Nephron (organoid): ENCODE results near the gene TRIM8.

Source experiments
- H3K27ac Mint-ChIP-seq, 3 experiments: 2 replicates each; pipeline ENCODE4 v1.8.0; 2020; ENCODE audit warnings: mixed read lengths in 3 of 3, mild to moderate bottlenecking in 2 of 3, moderate library complexity in 1 of 3
- H3K27me3 Mint-ChIP-seq: 2 replicates; pipeline ENCODE4 v1.8.0; 2021; ENCODE audit warnings: low read depth, mild to moderate bottlenecking, moderate library complexity, mixed read lengths
- H3K36me3 Mint-ChIP-seq: 2 replicates; pipeline ENCODE4 v1.8.0; 2020; ENCODE audit warnings: low read depth, mixed read lengths
- H3K4me1 Mint-ChIP-seq: 2 replicates; pipeline ENCODE4 v1.8.0; 2020; ENCODE audit warnings: mixed read lengths
- H3K4me3 Mint-ChIP-seq, 3 experiments: 2 replicates each; pipeline ENCODE4 v1.8.0; 2020; ENCODE audit warnings: mild to moderate bottlenecking in 3 of 3, mixed read lengths in 3 of 3, moderate library complexity in 2 of 3
- H3K9me3 Mint-ChIP-seq: 2 replicates; pipeline ENCODE4 v1.8.0; 2020; ENCODE audit warnings: mixed read lengths
- CTCF ChIP-seq, 3 experiments: fragments of 200-600 bp; sonication (generic); IDR thresholded peaks; one replicate each; pipeline ENCODE4 v1.5.0; 2021; ENCODE audit warnings: antibody characterized with exemption in 3 of 3; ENCODE audit not compliant: unreplicated experiment in 3 of 3

The TRIM8 gene

GRCh38 chr10:102617041-102617440 is 27.2 kb upstream of the TRIM8 start:
- no peak for TF ChIP-seq CTCF (IDR thresholded peaks at IDR 0.05; ENCODE audit: unreplicated experiment in 3 of 3)
- Mint-ChIP-seq H3K9me3 (no peaks in the 10 kb centered on the region), H3K4me1 (peaks cover 64% of the 10 kb centered on the region), H3K27me3 (no peaks in the 10 kb centered on the region), H3K4me3 (no peak overlapping the region), H3K36me3 (peaks cover 35% of the 10 kb centered on the region), H3K27ac (peak overlapping the region; percentile 83 to 99 (median 85))

DNA sequence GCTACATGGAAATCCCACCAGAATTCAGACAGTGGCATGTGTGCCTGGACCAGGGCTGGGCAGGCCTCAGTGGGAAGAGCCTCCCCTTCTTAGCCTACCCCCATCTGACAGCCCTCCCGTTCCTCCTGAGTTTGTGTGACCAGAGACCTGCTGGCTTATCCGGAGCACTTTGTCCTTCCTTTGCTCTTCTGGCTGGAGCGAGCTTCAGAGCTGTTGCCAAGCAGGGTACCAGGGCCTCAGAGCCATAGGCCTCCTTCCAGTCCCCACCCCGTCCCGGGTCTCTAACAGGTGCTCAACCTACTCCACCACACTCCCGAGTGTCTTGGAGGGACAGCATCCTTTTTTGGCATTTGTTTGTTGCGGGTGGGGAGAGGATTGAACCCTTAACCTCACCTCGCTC is 26.5 kb upstream of the TRIM8 start:
- peaks cover 34% of the 10 kb centered on the region for H3K36me3 Mint-ChIP-seq
- peak overlapping the region; percentile 96 to 99 (median 98) for H3K27ac Mint-ChIP-seq
- no peak overlapping the region for H3K4me3 Mint-ChIP-seq
- no peak for TF ChIP-seq CTCF (IDR thresholded peaks at IDR 0.05; ENCODE audit: unreplicated experiment in 3 of 3)
- no peaks in the 10 kb centered on the region for H3K9me3 Mint-ChIP-seq
- peaks cover 56% of the 10 kb centered on the region for H3K4me1 Mint-ChIP-seq
- H3K27me3 Mint-ChIP-seq, result no peaks in the 10 kb centered on the region

DNA sequence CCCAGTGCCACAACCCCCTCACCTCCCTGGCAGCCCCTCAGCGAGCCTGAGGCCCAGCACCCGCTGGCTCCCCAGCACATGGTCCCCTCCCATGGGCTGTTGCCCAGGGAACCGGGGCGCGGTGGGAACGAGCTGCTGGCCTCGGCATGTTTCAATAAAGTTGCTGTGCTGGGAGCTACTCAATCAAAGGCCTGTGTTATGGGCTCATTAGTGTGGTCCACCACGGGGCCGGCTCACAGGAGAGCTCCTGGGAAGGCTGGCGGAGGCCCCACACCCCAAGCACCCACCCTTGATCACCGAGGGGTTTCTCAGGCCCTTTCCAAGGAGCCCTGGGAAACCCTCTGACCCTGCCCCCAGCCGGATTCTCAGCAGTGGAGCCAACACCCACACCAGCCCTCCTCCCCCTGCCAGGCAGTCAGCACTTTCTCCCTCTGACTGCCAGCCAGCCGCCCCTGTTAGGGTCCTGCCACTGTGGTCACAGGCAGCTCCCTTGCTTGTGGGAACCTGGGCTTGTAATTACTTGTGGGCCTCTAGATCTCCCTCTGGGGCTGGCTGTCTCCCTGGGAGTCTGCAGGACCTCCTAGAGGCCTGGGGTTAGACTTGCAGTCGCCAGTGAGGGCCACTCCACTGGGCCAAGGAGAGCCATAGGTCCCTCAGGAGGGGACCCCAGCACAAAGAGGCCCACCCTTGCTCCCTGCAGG is 24.8 kb upstream of the TRIM8 start:
- Mint-ChIP-seq H3K9me3 (no peaks in the 10 kb centered on the region), H3K27ac (peak overlapping the region; percentile 96 to 99 (median 98)), H3K36me3 (peaks cover 38% of the 10 kb centered on the region), H3K4me1 (peaks cover 61% of the 10 kb centered on the region), H3K27me3 (no peaks in the 10 kb centered on the region), H3K4me3 (peak overlapping the region in 1 of 3 experiments; percentile 38)
- no peak for TF ChIP-seq CTCF (IDR thresholded peaks at IDR 0.05; ENCODE audit: unreplicated experiment in 3 of 3)

DNA sequence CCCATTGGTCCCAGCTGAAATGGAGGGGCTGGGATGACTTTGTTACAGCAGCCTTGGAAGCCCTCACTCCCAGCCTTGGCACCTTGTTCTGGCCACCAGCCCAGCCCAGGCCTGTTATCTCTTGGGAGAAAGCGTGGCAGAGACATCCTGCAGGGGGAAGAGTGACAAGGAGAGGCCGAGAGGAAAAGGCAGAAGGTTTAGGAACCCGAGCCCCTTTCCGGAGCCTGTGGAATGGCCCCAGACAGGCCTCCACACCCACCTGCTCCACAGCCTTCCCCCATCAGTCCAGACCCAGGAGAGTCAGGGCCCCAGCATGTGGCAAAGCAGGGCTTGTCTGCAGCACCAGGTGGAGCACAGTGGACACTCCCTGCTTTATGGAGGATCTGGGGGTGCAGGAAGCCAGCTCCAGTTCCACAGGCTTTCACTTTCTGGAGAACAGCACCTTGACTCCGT is 24.1 kb upstream of the TRIM8 start:
- Mint-ChIP-seq H3K27me3 (no peaks in the 10 kb centered on the region), H3K4me1 (peaks cover 68% of the 10 kb centered on the region), H3K27ac (peak overlapping the region; percentile 96 to 99 (median 98)), H3K9me3 (no peaks in the 10 kb centered on the region), H3K4me3 (no peak overlapping the region), H3K36me3 (peaks cover 43% of the 10 kb centered on the region)
- no peak for TF ChIP-seq CTCF (IDR thresholded peaks at IDR 0.05; ENCODE audit: unreplicated experiment in 3 of 3)

DNA sequence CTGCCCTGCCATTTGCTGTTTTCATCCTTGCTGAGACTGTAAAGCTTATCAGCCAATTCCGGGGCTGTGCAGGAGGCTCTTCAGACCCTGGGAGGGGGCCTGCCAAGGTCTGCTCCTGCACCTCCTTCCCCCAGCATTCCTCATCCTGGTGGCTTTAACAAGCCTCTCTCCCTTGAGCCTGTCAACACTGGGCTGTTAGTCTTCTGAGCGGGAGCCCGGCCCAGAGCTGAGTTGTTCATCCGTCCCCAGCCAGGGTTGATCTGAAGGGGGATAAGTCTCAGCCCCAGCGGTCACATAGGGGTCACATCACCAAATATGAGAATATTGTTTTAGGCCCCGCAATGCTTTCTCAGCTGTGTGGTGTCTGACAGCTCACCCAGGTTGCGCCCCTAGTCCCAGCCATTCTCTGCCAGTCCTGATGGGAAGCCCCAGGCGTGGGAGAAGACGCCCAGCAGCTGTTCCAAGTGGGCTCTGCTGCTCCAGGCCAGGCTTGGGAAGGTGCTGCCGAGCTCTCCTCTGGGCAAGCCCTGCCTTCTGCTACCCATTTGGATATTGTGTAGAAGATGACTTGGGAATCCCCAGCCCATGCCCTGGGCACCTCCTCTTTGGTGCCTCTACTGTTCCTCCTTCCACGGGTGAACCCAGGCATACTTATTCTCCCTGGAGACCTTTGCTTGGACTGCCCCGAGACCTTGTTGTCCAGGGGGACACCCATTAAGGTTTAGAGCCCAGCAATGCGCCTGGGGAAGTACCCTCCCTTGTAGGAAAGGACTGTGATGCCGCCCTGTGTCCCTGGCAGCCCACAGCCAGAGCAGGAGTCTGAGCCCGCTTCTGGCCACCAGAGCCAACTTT is 23.5 kb upstream of the TRIM8 start:
- TF ChIP-seq CTCF (IDR thresholded peaks at IDR 0.05; ENCODE audit: unreplicated experiment in 3 of 3), result no peak
- peak overlapping the region; percentile 10 to 57 (median 50) for H3K4me3 Mint-ChIP-seq
- peaks cover 71% of the 10 kb centered on the region for H3K4me1 Mint-ChIP-seq
- no peaks in the 10 kb centered on the region for H3K9me3 Mint-ChIP-seq
- peaks cover 44% of the 10 kb centered on the region for H3K36me3 Mint-ChIP-seq
- no peaks in the 10 kb centered on the region for H3K27me3 Mint-ChIP-seq
- peak overlapping the region; percentile 96 to 99 (median 98) for H3K27ac Mint-ChIP-seq
